NCI-H748 treated with DMSO at 0.1 percent for 48 hours (cell line): ENCODE results near the gene GPBAR1.
A peak's percentile ranks its signal among the peaks of the same experiment; 100 is the strongest.

ENCODE experiments used
- DNase-seq: peaks from one replicate; lab custom pipeline; 2025; lab: John Stamatoyannopoulos, UW

GPBAR1 gene

DNA sequence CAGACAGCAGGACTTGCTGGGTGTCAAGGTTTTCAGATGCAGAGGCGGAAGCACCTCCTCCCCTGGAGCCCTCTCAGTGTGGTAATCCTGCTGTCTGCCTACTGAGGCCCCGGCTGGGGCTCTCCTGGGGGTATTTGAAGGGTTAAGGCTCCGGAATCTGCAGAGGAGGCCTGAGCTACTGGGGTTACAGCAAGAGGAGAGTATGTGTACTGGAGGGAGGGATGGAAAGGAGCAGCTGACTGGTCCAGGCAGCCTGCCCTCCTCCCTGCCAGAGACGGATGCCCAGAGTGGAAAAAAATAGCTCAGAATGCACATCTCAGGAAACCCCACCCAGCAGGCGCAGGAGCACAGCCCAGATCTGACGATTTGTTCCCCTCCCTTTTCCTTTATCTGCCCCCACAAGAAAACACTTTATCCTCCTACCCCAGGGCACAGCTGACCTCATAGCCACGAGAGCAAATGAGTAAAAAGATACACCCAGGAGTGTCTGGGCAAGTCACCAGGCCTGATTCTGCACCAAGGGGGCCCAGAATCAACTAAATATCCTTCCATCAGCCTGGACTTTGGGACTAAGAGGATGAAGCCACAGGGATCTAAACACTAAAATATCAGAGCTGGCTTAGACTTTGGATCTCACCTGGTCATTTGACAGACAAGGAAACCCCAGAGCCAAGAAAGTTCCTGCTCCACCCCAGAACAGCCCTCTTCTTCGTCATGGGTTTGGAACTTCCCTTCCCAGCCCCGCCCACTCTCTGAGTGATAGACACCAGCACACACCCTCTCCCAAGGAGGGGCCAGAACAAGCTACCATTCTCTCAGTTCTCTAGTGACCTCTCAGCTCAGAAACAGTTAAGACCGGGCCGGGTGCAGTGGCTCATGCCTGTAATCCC lies 26.0 kb downstream of the GPBAR1 start:
- no peak for DNase-seq

DNA sequence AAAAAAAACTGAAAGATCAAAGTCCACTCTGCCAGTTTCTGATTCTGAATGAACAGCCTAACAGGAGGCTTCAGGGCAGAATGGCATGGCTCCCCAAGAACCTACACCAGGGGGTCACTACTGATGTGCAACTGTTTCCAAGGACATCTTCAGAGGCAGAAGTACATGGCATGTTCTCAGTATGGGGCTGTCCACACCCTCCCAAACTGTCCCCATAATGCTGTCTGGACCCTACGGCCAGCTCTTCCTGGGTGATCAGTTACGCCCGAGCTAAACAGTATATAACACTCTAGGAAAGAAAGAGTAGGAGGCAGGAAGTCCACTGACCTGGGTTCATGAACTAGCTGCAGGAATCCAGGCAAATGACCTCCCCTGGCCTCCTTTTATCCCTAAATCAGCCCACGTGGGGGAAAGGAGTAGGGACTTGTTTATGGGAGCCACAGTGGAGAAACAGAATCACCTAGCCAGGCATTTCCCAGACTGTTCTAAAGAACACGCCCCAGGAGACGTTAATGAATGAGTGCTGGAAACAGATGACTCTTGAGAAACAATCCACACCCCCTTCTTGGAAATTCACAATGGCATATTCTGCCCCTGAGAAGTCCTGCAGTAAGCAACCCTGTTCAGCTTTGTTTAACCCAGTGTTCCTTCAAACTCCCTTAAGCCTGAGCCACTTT lies 29.0 kb downstream of the GPBAR1 start:
- DNase-seq: no peak

DNA sequence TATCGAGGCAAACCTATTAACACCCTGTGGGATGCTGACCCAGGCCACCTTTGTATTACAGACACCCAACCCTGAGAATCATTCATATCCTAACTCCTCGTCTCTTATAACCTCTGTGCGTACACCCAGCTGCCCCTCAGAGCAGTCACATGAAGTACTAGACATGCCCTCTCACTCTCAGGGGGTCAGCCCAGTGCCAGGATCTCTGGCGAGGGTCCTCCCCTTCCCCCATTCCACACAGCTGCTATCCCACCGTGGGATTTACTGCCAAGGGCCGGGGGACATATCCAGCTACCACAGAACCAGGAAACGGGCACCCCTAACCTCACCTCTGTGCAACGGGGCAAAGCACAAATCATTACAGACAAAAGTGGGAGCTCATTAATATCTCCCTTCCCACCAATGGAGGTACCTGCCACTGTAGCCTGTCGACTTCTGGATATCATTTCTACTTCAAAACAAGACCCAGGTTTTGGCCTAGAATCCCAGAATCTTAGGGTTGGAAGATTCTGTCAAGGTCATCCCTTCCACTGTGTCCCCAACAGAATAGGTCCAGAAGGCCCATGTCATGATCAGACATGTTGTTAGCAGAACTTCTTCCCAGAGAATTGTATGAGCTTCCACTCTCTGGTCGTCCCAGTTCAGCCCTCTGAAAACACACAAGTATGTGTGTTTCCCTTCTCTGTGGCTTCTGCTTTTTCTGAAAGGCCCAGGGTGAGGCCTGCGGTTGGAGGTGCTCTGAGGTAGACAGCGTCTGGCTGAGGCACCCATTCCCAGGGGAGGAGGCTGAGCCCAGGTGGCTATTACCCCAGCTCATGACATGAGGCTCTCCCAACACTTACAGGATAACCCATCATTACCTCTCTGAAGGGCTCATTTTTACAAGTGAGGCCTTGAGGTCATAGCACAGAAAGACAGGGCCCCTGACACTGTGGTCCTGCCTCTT lies 29.8 kb downstream of the GPBAR1 start:
- DNase-seq: no peak

DNA sequence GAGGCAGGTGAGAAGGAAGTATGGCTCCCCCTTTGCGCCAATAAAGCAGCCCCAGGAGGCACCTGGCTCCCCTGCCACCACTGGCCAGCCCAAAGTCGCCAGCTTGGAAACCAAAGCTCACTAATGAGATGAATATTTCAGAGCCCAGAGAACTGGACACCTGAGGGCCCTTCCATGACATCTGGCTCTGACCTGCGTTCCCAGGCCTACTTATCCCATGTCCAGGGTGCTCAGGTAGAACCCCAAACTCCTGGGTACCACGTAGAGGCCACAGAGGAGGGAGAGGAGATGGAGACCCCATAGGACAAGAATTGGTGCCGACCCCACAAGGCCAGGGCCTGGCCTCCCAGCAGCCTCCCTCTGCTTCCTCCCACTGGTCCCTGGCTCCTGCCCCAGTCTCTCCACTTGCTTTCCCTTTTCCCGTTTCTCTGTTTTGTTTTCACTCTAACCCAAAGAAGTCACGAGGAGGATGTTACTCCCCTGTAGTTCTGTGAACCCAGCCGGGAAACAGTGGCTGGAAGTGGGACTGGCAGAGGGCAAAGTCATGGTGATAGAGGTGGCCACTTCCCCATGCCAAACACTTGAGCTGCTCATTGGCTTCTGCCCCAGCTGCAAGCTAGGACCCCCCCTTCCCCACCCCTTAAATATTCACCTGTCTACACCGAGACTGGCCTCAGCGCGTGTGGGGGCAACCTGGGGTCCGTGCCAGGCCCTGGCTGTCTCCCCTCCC lies 30.7 kb downstream of the GPBAR1 start:
- no peak for DNase-seq

DNA sequence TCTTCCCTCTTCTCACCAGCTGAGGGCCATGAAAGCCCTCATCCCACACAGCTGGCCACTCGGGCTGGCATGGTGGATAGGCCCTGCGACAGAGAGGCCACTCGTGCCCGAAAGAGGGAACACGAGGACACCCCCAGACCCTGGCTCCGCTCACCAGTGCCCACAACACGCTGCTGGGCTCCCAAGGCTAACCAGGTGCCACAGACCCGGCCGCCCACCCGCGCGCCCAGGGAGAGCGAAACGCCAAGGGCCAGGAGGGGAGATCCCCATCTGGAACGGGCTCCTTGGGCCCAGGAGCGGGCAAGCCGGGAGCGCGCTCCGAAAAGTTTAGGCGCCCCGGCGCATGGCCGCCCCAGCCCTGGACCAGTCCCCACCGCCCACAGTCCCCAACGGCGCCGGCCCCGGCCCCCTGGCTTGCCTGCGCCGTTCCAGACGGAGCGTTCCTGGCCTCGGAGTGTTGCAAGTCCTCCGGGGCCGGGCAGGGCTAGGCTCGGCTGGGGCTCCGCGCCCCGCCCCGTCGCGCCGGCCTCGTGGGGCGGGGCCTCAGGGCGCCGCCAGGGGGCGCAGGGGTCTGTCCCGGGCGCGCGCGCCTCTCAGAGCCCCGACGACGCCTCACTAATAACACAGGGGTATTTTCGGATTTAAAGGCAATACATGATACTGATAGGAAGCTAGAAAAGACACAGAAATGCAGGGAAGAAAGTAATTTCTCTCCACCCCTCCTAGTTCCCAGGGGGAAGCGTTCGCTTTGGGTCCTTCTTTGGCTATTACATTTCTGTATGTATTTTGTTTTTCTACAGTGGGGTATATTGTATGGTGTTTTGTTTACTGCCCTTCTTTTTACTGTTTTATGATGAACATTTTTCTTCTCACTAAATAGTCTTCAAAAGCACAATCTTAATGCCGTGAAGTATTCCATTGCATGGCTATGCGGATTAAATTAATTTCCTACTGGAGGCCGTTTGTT lies 31.5 kb downstream of the GPBAR1 start, which contains the start of gene TMBIM1:
Gene TMBIM1, minus strand, starts transcription at position 456 of the 967 bp plus-strand sequence. CDS start 10,362 bp downstream, outside the sequence.
- DNase-seq: no peak

DNA sequence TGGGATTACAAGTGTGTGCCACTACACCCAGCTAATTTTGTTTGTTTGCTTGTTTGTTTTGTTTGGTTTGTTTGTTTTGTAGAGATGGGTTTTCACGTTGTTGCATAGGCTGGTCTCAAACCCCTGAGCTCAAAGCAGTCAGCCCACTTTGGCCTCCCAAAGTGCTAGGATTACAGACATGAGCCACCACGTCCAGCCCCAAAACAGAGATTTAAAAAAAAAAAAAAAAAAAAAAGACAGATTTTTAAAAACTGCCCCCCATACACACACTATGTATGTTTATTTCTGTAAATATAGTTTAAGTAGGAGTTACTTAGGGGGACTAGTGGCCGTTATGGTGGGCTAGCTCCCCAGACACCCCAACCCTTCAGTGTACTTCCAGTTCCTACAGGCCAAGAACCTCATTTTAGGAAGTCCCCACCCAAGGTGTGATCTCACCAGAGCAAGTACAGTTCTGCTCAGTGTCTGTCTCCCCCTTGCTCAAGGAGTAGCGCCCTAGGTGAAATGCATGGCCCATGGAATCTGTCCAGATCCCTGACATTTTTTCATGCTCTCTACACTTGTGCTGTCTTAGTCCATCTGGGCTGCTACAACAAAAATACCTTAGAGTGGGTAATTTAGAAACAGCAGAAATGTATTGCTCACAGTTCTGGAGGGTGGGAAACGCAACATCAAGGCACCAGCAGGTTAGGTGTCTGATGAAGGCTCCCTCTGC lies 33.1 kb downstream of the GPBAR1 start:
- DNase-seq: no peak

DNA sequence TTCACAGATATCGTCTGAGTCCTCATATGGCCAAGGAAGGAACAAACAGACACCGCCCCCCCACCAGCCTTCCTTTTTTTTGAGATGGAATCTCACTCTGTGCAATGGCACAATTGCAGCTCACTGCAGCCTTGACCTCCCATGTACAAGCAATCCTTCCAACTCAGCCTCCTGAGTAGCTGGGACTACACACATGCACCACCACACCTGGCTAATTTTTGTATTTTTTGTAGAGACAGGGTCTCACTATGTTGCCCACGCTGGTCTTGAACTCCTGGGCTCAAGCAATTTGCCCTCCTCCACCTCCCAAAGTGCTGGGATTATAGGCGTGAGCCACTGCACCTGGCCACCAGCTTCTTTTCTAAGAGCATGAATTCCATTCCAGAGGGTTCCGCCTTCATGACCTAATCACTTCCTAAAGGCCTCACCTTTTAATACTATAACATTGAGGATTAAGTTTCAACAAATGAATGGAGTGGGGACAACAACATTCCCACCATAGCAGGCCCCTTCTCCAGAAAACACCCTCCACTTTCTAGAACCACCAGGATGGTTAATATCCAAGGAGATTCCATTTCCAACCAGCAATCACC lies 33.7 kb downstream of the GPBAR1 start:
- no peak for DNase-seq

DNA sequence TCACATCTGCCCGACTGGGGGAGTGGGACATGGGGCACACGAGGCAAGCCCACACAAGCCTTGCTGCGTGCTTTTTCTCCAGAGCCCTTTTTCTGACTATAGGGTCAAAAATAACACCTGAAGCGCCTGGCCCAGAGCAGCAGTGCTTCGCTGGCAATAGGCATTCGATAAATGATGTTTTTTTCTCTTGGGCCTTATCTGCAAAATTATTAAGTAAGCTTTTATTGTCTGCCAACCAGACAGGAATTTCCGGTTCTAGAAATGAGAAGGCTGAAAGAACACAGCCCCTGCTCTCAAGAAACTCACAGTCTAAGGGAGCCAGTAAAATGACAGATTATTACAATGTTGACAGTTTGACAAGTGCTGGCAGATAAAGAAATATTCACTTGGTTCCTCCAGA lies 34.2 kb downstream of the GPBAR1 start:
- DNase-seq: no peak

DNA sequence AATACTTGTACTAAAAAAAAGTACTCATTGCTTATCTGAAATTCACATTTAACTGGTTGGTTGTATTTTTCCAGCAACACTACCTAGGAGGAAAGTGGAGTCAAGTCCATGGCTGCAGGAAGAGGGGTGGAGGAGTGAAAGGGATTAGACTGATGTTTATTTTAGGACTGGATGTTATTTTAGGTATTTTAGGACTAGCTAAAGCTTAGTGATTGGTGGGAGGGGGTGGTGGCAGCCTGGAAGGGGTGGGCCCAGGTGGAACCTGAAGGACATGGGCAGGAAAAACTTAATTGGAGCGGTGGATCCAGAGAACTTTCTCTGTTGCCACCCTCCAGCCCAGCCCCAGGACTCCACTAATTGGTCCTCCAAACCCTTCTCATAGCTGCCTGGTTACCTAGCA lies 35.4 kb downstream of the GPBAR1 start:
- DNase-seq: no peak

DNA sequence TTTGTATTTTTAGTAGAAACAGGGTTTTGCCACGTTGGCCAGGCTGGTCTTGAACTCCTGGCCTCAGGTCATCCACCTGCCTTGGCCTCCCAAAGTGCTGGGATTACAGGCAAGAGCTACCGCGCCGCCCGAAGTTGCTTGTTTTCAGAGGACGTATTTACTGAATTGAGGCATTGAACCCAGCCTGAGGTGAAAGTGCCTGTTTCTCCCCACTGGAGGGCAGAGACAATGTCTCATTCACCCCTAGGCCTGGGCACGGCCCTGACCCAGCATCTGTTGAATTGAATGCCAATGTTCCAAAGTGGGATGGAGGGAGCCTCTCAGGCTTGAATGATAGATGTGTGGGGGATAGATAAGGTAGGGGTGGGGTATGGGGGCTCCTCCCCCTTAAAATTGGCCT lies 36.0 kb downstream of the GPBAR1 start:
- DNase-seq: no peak

DNA sequence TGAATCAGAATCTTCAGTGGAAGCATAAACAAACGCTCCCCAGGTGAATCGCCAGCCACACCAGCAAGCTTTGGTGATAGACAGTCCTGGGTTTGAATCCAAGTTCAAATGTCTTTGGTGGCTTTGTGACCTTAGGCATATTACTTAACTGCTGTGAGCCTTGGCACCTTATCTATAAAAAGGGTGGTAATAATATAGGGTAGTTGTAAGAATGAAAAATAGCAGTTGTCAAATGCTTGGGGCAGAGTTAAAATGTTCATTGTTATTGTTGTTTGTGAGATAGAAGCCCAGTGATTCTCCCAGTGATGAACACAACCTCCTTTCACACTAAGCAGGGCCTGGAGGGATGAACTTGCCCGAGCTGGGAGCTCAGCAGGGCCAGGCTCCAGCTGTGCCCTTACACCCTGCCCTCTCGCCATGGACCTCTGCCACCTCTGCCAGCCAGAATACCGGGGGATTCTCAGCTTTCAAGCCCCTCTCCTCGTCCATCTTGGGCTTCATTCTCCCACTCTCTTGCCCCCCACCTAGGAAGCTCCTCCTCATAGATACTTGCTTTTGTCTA lies 37.6 kb downstream of the GPBAR1 start:
- no peak for DNase-seq

DNA sequence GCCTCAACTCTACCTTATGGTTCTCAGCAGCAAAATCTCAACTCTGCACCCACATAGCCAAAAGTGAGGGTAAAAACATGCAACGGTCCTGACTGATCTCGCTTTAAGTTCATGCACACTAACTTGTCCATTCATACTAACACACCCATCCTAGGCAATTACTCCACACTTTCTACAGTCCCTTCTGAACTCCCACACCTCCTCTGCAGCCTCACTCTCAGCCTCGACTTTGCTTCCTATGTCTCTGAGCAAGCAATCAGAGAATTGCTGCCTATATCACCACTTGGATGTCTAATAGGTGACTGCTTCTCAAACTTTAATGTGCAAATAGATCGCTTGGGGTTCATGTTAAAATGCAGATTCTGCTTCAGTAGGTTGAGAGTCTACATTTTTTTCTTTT lies 39.3 kb downstream of the GPBAR1 start:
- DNase-seq: no peak

DNA sequence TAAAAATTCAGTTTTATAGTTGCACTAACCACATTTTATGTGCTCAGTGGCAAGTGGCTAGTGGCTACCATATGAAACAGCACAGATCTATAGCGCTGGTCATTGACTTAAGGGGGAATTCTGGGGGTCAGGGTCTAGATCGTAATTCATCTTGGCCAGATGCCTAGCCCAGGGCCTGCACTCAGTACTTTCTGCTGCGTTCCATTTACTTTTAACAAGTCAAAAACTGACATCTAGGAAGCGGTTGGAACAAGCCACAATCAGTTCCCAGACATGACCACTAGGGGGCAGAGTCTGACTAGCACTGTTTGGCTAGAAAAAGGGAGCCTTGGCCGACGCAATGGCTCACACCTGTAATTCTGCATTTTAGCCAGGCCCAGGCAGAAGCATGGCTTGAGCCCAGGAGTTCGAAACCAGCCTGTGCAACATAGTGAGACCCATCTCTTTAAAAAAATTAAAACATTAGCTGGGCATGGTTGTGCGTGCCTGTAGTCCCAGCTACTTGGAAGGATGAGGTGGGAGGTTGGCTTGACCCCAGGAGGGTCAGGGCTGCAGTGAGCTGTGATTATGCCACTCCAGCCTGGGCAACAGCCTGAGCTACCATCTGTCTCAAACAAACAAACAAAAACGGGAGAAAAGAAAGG lies 40.5 kb downstream of the GPBAR1 start:
- DNase-seq: peak; percentile 69

DNA sequence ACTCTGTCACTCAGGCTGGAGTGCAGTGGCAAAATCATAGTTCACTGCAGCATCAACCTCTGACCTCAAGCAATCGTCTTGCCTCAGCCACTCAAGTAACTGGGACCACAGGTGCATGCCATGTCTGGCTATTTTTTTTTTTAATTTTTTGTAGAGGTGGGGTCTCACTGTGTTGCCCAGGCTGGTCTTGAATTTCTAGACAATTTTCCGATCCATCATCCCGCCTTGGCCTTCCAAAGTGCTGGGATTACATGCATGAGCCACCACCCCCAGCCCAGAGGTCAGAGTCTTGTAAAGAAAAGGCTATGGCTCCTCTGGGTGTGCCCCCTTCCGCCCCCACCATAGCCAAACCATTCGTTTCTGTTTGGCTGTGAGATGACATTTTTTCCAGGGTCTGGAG lies 44.6 kb downstream of the GPBAR1 start:
- DNase-seq: no peak

DNA sequence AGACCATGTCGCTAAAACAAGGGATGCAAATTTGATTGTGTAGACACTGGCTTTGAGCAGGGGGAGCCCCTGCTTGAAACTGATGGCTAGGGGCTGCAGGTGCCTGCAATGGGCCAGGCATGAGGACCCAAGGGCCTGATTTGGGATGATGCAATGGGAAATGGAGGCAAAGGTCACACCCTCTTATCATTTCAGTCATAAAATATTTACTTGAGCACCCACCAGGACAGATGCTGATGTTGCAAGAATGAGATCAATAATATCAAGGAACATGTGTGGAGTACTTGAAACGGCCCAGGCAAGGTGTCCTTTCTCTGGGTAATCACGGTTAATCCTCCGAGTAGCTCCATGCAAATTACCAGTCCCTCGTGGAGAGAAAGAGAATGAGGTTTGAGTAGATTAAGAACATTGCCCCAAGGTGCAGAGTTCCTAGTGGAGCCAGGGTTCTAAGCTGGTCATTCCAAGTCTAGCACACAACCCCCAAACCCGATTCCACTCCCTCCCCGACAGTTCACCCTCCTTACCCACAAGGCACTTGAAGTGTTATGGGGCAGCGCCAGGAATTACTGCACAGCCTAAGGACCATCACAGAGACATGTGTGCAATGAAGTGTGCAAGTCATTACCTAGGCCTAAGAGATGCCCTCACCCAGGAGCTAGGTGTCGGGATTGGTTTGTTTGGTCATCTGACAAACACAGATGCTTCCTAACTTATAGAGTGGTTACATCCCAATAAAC lies 45.5 kb downstream of the GPBAR1 start:
- DNase-seq: no peak

DNA sequence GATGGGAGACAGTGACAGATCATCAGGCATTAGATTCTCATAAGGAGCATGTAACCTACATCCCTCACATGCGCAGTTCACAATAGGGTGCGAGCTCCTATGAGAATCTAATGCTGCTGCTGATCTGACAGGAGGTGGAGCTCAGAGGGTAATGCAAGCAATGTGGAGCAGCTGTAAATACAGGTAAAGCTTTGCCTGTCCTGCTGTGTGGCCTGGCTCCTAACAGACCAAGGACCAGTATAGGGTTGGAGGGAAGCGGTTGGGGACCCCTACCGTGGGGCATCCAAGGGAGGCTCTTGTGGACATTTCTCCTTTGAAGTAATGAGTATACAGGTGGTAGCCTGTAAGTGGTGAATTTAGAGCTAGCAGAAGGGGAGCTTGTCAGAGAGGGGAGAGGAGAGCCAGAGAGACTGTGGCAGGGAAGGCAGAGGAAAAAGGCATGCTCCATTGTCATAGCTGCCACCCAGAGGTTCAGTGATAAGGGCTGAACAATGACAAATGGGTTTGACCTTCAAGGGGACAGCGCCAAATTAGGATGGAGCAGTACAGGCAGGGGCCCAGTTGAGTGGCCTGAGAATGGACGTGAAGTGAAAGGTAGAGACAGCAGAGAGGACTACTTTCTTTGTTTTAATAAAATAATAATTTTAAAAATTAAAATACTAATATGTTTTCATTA lies 46.7 kb downstream of the GPBAR1 start:
- DNase-seq: no peak
